ENCODE data around the gene HOXD3. TPM values are rescaled to one million over a fixed set of nuclear protein-coding genes. Genes with fewer than 3 reads are reported as not detected.

Gene HOXD3
- total and polyA plus RNA-seq, 4 donors, result not detected

GRCh38 chr2:176192351-176192750 lies 35.2 kb downstream of the HOXD3 start:
- DNase-seq (ENCODE audit: low spot score), result no peak

GRCh38 chr2:176193048-176193447 lies 35.9 kb downstream of the HOXD3 start:
- Histone ChIP-seq H3K4me3 (ENCODE audit: low read depth in 1 of 3, low read length in 3 of 3) (no peak overlapping the region), H3K4me1 (ENCODE audit: control insufficient read depth in 4 of 4, insufficient read depth in 4 of 4, low read length in 3 of 4) (peaks cover 16 to 19% (median 19%) of the 10 kb centered on the region in 4 donors), H3K36me3 (ENCODE audit: control insufficient read depth in 4 of 4, insufficient read depth in 3 of 4, low read depth in 1 of 4, low read length in 3 of 4) (no peaks in the 10 kb centered on the region), H3K27me3 (ENCODE audit: control insufficient read depth in 4 of 4, insufficient read depth in 4 of 4, low read length in 3 of 4) (peaks cover 5 to 44% (median 13%) of the 10 kb centered on the region in 4 donors), H3K27ac (ENCODE audit: low read depth in 1 of 2, low read length in 2 of 2) (no peak overlapping the region), H3K9me3 (ENCODE audit: control insufficient read depth in 4 of 4, low read length in 3 of 4) (no peaks in the 10 kb centered on the region), H3K9ac (ENCODE audit: low read depth in 1 of 2, low read length in 2 of 2) (no peak overlapping the region)
- 9% methylated on average over 1 of the region's 1 CpG for WGBS
- DNase-seq (ENCODE audit: low spot score), result no peak
- TF ChIP-seq HNF4A (conservative IDR thresholded peaks at IDR 0.05) (no peak), MAX (IDR thresholded peaks at IDR 0.05) (no peak), FOXA2 (IDR thresholded peaks at IDR 0.05) (no peak), TAF1 (conservative IDR thresholded peaks at IDR 0.05) (no peak), ATF3 (IDR thresholded peaks at IDR 0.05) (no peak), CTCF (IDR thresholded peaks at IDR 0.05; ENCODE audit: low read depth, low read length, missing input control) (no peak), NR2F2 (IDR thresholded peaks at IDR 0.05) (no peak), REST (IDR thresholded peaks at IDR 0.05) (no peak), FOXA1 (IDR thresholded peaks at IDR 0.05) (no peak), RAD21 (IDR thresholded peaks at IDR 0.05) (no peak)

More at GRCh38 chr2:176192351-176192750, 35.2 kb downstream of the HOXD3 start:
- no peaks in the 10 kb centered on the region for H3K36me3 ChIP-seq (ENCODE audit: control insufficient read depth in 4 of 4, insufficient read depth in 3 of 4, low read depth in 1 of 4, low read length in 3 of 4)
- no peak overlapping the region for H3K27ac ChIP-seq (ENCODE audit: low read depth in 1 of 2, low read length in 2 of 2)
- H3K9ac ChIP-seq (ENCODE audit: low read depth in 1 of 2, low read length in 2 of 2), result no peak overlapping the region
- peaks cover 0 to 41% (median 14%) of the 10 kb centered on the region in 4 donors for H3K27me3 ChIP-seq (ENCODE audit: control insufficient read depth in 4 of 4, insufficient read depth in 4 of 4, low read length in 3 of 4)
- WGBS, result 5% methylated on average over 1 of the region's 1 CpG
- H3K4me3 ChIP-seq (ENCODE audit: low read depth in 1 of 3, low read length in 3 of 3), result no peak overlapping the region
- H3K4me1 ChIP-seq (ENCODE audit: control insufficient read depth in 4 of 4, insufficient read depth in 4 of 4, low read length in 3 of 4), result peaks cover 19 to 26% (median 25%) of the 10 kb centered on the region in 4 donors
- TF ChIP-seq MAX (IDR thresholded peaks at IDR 0.05) (no peak), FOXA2 (IDR thresholded peaks at IDR 0.05) (no peak), HNF4G (IDR thresholded peaks at IDR 0.05) (no peak), HNF4A (conservative IDR thresholded peaks at IDR 0.05) (no peak), FOXA1 (IDR thresholded peaks at IDR 0.05) (no peak), RXRA (IDR thresholded peaks at IDR 0.05) (no peak), ZBTB33 (IDR thresholded peaks at IDR 0.05) (no peak), CTCF (IDR thresholded peaks at IDR 0.05; ENCODE audit: low read depth, low read length, missing input control) (no peak), NR2F2 (IDR thresholded peaks at IDR 0.05) (no peak), JUND (IDR thresholded peaks at IDR 0.05) (no peak), EGR1 (IDR thresholded peaks at IDR 0.05; ENCODE audit: low read depth in 2 of 2) (no peak), ATF3 (IDR thresholded peaks at IDR 0.05) (no peak)
- H3K9me3 ChIP-seq (ENCODE audit: control insufficient read depth in 4 of 4, low read length in 3 of 4), result no peaks in the 10 kb centered on the region

All from liver (tissue), 9 donors.